ENCODE measurements around the gene SLC35F6.

DNA sequence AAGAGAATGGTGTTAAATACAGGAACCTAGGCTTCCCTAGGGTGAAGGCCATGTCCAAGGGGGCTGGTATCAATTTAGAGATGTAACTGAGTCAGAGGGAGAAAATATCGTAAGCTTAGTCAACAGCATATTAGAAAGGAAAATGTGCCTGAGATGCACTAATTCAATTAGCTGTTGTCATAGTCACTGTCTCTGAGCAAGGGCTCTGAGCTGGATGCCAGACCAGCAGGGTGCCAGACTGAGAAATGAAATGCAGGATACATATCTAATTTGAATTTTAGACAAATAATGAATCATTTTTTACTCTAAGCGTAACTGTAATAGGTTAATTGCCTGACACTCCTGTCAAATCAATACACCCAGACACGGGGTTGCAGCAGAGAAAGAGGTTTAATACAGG is 11.4 kb upstream of the SLC35F6 start:
- TF ChIP-seq, protein P1, sequence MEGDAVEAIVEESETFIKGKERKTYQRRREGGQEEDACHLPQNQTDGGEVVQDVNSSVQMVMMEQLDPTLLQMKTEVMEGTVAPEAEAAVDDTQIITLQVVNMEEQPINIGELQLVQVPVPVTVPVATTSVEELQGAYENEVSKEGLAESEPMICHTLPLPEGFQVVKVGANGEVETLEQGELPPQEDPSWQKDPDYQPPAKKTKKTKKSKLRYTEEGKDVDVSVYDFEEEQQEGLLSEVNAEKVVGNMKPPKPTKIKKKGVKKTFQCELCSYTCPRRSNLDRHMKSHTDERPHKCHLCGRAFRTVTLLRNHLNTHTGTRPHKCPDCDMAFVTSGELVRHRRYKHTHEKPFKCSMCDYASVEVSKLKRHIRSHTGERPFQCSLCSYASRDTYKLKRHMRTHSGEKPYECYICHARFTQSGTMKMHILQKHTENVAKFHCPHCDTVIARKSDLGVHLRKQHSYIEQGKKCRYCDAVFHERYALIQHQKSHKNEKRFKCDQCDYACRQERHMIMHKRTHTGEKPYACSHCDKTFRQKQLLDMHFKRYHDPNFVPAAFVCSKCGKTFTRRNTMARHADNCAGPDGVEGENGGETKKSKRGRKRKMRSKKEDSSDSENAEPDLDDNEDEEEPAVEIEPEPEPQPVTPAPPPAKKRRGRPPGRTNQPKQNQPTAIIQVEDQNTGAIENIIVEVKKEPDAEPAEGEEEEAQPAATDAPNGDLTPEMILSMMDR (IDR thresholded peaks at IDR 0.05): no peak
- TF ChIP-seq POLR2A (IDR thresholded peaks at IDR 0.05): no peak
